Neural progenitor cell (in vitro differentiated cells): ENCODE results near the gene POLK. TPM values are rescaled to one million over a fixed set of nuclear protein-coding genes. Genes with fewer than 3 reads are reported as not detected.

Experiments
- DNase-seq: peaks from one replicate; pipeline ENCODE4 v3.0.0-alpha.2; 2016; ENCODE audit warnings: low spot score
- H2AFZ ChIP-seq: fragments of 200-600 bp; sonication (generic); replicated peaks from 2 replicates; pipeline ENCODE4 v1.6.1; 2016; ENCODE audit warnings: antibody characterized with exemption
- H3F3A ChIP-seq: fragments of 200-600 bp; sonication (generic); 2 replicates; pipeline ENCODE4 v1.6.1; 2016; ENCODE audit warnings: antibody characterized with exemption, low read depth
- H3K27ac ChIP-seq: fragments of 200-600 bp; sonication (generic); 2 replicates; pipeline ENCODE4 v1.5.1; 2016; ENCODE audit warnings: mild to moderate bottlenecking
- H3K27me3 ChIP-seq: fragments of 200-600 bp; sonication (generic); 2 replicates; pipeline ENCODE4 v1.6.1; 2016; ENCODE audit warnings: mild to moderate bottlenecking, moderate library complexity
- H3K36me3 ChIP-seq: fragments of 200-600 bp; sonication (generic); 2 replicates; pipeline ENCODE4 v1.5.1; 2016
- H3K4me1 ChIP-seq: fragments of 200-600 bp; sonication (generic); 2 replicates; pipeline ENCODE4 v1.6.1; 2016; ENCODE audit warnings: mixed run types
- H3K4me2 ChIP-seq: fragments of 200-600 bp; sonication (generic); 2 replicates; pipeline ENCODE4 v1.6.1; 2016
- H3K4me3 ChIP-seq: fragments of 200-600 bp; sonication (generic); 2 replicates; pipeline ENCODE4 v1.5.1; 2016
- H3K79me2 ChIP-seq: fragments of 200-600 bp; sonication (generic); 2 replicates; pipeline ENCODE4 v1.6.1; 2016; ENCODE audit warnings: low read depth
- H3K9ac ChIP-seq: fragments of 200-600 bp; sonication (generic); 2 replicates; pipeline ENCODE4 v1.6.1; 2016
- H3K9me3 ChIP-seq: fragments of 200-600 bp; sonication (generic); 2 replicates; pipeline ENCODE4 v1.5.1; 2016; ENCODE audit warnings: low read depth
- H4K20me1 ChIP-seq: fragments of 200-600 bp; sonication (generic); 2 replicates; pipeline ENCODE4 v1.6.1; 2016; ENCODE audit warnings: low read depth
- H3K27ac Mint-ChIP-seq: 3 replicates; pipeline ENCODE4 v1.8.0; 2021; ENCODE audit warnings: mixed read lengths
- H3K27me3 Mint-ChIP-seq: 2 replicates; pipeline ENCODE4 v1.8.0; 2022; ENCODE audit warnings: low read depth, mild to moderate bottlenecking, inconsistent platforms, moderate library complexity, mixed read lengths; ENCODE audit not compliant: insufficient read depth
- H3K36me3 Mint-ChIP-seq: 3 replicates; pipeline ENCODE4 v1.8.0; 2021; ENCODE audit warnings: mixed read lengths
- H3K4me1 Mint-ChIP-seq: 3 replicates; pipeline ENCODE4 v1.8.0; 2021; ENCODE audit warnings: mixed read lengths
- H3K4me3 Mint-ChIP-seq: 3 replicates; pipeline ENCODE4 v1.8.0; 2021; ENCODE audit warnings: mild to moderate bottlenecking, moderate library complexity, mixed read lengths
- H3K9me3 Mint-ChIP-seq: 3 replicates; pipeline ENCODE4 v1.8.0; 2020; ENCODE audit warnings: mixed read lengths
- EZH2 ChIP-seq: fragments of 200-600 bp; sonication (generic); IDR thresholded peaks from 2 replicates; pipeline ENCODE4 v1.6.1; 2017; ENCODE audit warnings: antibody characterized with exemption, mild to moderate bottlenecking, moderate library complexity
- EZH2phosphoT487 ChIP-seq: fragments of 200-600 bp; sonication (generic); IDR thresholded peaks from 2 replicates; pipeline ENCODE4 v1.6.1; 2017; ENCODE audit warnings: antibody characterized with exemption
- small RNA-seq: library from RNA; depleted of rRNA; stranded (forward); fragments of <200 nt; gene quantifications from one replicate; pipeline ENCODE3, GENCODE V24; 2015
- total RNA-seq: library from RNA; depleted of rRNA; stranded (reverse); fragments of >200 nt; gene quantifications from 2 replicates; pipeline ENCODE4 v1.2.3, GENCODE V29; 2015; ENCODE audit warnings: low replicate concordance
- TF ChIP-seq, protein P1 (sequence below): fragments of 200-600 bp; sonication (generic); IDR thresholded peaks from 2 replicates; pipeline ENCODE4 v1.5.1; 2017; ENCODE audit warnings: antibody characterized with exemption, mild to moderate bottlenecking

POLK gene
- total RNA-seq, 1 donor from 2014 or later = 30.9 TPM

DNA sequence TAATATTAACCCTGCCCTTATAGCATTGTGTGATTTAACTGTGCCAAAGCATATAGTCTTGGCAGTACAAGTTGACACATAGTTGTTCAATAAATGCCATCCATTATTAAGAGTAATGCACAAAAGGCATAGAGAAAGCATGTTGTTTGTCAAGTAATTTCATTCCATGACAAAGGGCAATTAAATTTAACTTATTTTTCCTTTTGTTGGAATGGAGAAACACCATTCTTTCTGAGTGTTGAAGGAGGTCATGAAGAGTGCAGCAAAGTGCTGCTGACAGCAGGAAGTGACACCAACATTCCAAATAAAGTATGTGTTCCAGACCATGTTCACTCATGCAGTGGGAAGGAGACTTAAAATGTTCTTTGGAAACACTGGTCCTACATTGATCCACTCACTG lies 128.7 kb downstream of the POLK start:
- H3K27ac Mint-ChIP-seq = no peak overlapping the region
- no peaks in the 10 kb centered on the region for H3K36me3 Mint-ChIP-seq
- Histone ChIP-seq H2AFZ (no peak overlapping the region), H3K79me2 (no peaks in the 10 kb centered on the region), H3K27me3 (no peaks in the 10 kb centered on the region), H3K4me2 (no peak overlapping the region), H4K20me1 (no peaks in the 10 kb centered on the region), H3K9ac (no peak overlapping the region), H3K27ac (no peak overlapping the region), H3F3A (no peaks in the 10 kb centered on the region), H3K4me3 (no peak overlapping the region), H3K9me3 (no peaks in the 10 kb centered on the region), H3K36me3 (no peaks in the 10 kb centered on the region), H3K4me1 (no peaks in the 10 kb centered on the region)
- H3K4me3 Mint-ChIP-seq = no peak overlapping the region
- H3K27me3 Mint-ChIP-seq = no peaks in the 10 kb centered on the region
- no peaks in the 10 kb centered on the region for H3K4me1 Mint-ChIP-seq
- TF ChIP-seq EZH2 (no peak), EZH2phosphoT487 (no peak)
- peaks cover 2% of the 10 kb centered on the region for H3K9me3 Mint-ChIP-seq
- no peak for DNase-seq

DNA sequence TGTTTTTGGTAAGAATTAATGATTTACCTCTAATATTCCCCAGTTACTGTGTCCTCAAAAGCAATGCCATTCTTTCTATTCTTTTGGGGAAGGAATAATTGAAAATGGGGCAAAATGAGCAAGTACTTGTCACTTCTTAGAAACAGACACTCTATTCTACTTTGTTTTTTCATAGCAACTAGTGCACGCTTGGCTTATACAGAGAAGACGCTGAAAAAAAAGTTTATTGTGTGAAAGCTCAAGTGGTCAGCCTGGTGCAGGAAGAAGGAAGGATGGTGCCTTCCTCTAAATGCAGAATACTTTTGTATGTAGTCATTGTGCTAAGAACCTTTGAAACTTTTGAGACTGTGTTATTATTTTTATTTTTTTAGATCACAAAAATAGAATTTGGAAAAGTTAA lies 129.1 kb downstream of the POLK start:
- no peaks in the 10 kb centered on the region for H3K4me1 ChIP-seq
- H3K4me1 Mint-ChIP-seq = no peaks in the 10 kb centered on the region
- no peak overlapping the region for H2AFZ ChIP-seq
- no peaks in the 10 kb centered on the region for H3K27me3 Mint-ChIP-seq
- no peaks in the 10 kb centered on the region for H4K20me1 ChIP-seq
- no peaks in the 10 kb centered on the region for H3K79me2 ChIP-seq
- no peak overlapping the region for H3K4me3 Mint-ChIP-seq
- TF ChIP-seq EZH2 (no peak), EZH2phosphoT487 (no peak)
- TF ChIP-seq, protein P1, sequence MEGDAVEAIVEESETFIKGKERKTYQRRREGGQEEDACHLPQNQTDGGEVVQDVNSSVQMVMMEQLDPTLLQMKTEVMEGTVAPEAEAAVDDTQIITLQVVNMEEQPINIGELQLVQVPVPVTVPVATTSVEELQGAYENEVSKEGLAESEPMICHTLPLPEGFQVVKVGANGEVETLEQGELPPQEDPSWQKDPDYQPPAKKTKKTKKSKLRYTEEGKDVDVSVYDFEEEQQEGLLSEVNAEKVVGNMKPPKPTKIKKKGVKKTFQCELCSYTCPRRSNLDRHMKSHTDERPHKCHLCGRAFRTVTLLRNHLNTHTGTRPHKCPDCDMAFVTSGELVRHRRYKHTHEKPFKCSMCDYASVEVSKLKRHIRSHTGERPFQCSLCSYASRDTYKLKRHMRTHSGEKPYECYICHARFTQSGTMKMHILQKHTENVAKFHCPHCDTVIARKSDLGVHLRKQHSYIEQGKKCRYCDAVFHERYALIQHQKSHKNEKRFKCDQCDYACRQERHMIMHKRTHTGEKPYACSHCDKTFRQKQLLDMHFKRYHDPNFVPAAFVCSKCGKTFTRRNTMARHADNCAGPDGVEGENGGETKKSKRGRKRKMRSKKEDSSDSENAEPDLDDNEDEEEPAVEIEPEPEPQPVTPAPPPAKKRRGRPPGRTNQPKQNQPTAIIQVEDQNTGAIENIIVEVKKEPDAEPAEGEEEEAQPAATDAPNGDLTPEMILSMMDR = no peak
- no peak overlapping the region for H3K27ac ChIP-seq
- no peaks in the 10 kb centered on the region for H3K27me3 ChIP-seq
- no peak overlapping the region for H3K4me3 ChIP-seq
- H3F3A ChIP-seq = no peaks in the 10 kb centered on the region
- H3K4me2 ChIP-seq = no peak overlapping the region
- H3K27ac Mint-ChIP-seq = no peak overlapping the region
- peaks cover 2% of the 10 kb centered on the region for H3K9me3 Mint-ChIP-seq
- H3K36me3 Mint-ChIP-seq = no peaks in the 10 kb centered on the region
- H3K9ac ChIP-seq = no peak overlapping the region
- no peaks in the 10 kb centered on the region for H3K36me3 ChIP-seq
- no peak for DNase-seq
- H3K9me3 ChIP-seq = no peaks in the 10 kb centered on the region

DNA sequence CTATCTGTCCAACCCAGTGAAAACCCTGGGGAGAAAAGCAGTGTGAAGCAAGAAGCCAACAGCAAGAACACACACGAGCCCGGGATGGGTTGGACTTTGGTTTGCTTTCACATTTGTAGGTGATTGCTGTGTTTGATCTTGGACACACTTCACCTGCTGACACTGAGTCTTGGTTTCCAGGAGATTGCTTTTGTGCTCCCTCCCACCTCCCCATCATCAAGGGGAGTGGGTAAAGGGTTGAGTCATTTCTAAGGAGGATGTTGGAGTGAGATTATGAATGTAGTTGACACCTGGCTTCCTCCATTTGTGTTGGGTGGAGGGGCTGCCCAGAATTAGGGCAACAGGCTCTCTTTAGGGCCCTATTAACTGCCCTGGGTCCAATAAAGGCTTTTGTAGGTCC lies 137.0 kb downstream of the POLK start:
- no peak overlapping the region for H3K27ac ChIP-seq
- no peaks in the 10 kb centered on the region for H3K36me3 ChIP-seq
- H3K27me3 Mint-ChIP-seq = no peaks in the 10 kb centered on the region
- no peak overlapping the region for H2AFZ ChIP-seq
- TF ChIP-seq, protein P1 = no peak
- TF ChIP-seq EZH2phosphoT487 (no peak), EZH2 (no peak)
- H3K4me3 Mint-ChIP-seq = no peak overlapping the region
- no peaks in the 10 kb centered on the region for H3K4me1 ChIP-seq
- no peaks in the 10 kb centered on the region for H4K20me1 ChIP-seq
- H3K9ac ChIP-seq = no peak overlapping the region
- H3K4me3 ChIP-seq = no peak overlapping the region
- no peaks in the 10 kb centered on the region for H3F3A ChIP-seq
- no peaks in the 10 kb centered on the region for H3K36me3 Mint-ChIP-seq
- H3K4me2 ChIP-seq = no peak overlapping the region
- H3K9me3 ChIP-seq = no peaks in the 10 kb centered on the region
- H3K27me3 ChIP-seq = no peaks in the 10 kb centered on the region
- no peaks in the 10 kb centered on the region for H3K9me3 Mint-ChIP-seq
- DNase-seq = no peak
- peaks cover 4% of the 10 kb centered on the region for H3K4me1 Mint-ChIP-seq
- no peak overlapping the region for H3K27ac Mint-ChIP-seq
- H3K79me2 ChIP-seq = no peaks in the 10 kb centered on the region

Small RNAs within 50 kb of the gene (small RNA-seq; reads per million reads assigned to genes)
- not detected for gene RNU7-175P

Other genes starting within 250 kb of the POLK start
- 227 and 248 TPM in 2 replicates for gene HMGCR, start 174.7 kb upstream of the POLK start, total RNA-seq
- 37.3 and 50.4 TPM in 2 replicates for gene CERT1, start 262 bp upstream of the POLK start, total RNA-seq
- gene ANKDD1B, start 99.6 kb downstream of the POLK start, total RNA-seq = 0.40 and 0.60 TPM in 2 replicates
- 31.2 and 58.2 TPM in 2 replicates for gene POC5, start 205.5 kb downstream of the POLK start, total RNA-seq